Right atrium auricular region (tissue), 2 donors: Measurements from ENCODE around the gene APOL5. TPM values are rescaled to one million over a fixed set of nuclear protein-coding genes. Genes with fewer than 3 reads are reported as not detected.

Source experiments
- DNase-seq: peaks from one replicate; pipeline ENCODE4 v3.0.0-alpha.2; 2019; ENCODE audit warnings: low spot score
- H3K27ac ChIP-seq, 2 donors: fragments of 200-600 bp; sonication (generic); 1 replicate in 1 of 2; 2 replicates in 1 of 2; pipeline ENCODE4 v1.5.1; 2016 to 2019
- H3K27me3 ChIP-seq, 2 donors: fragments of 200-600 bp; sonication (generic); one replicate each; pipeline versions ENCODE4 v1.5.1 to v1.6.0; 2017 to 2019
- H3K36me3 ChIP-seq: fragments of 200-600 bp; sonication (generic); one replicate; pipeline ENCODE4 v1.5.1; 2016
- H3K4me1 ChIP-seq, 2 donors: fragments of 200-600 bp; sonication (generic); one replicate each; pipeline versions ENCODE4 v1.5.1 to v1.6.0; 2017 to 2019
- H3K4me3 ChIP-seq, 2 donors: fragments of 200-600 bp; sonication (generic); 1 replicate in 1 of 2; 2 replicates in 1 of 2; pipeline ENCODE4 v1.5.1; 2017 to 2019; ENCODE audit warnings: mild to moderate bottlenecking in 1 of 2, moderate library complexity in 1 of 2
- H3K9me3 ChIP-seq, 2 donors: fragments of 200-600 bp; sonication (generic); one replicate each; pipeline ENCODE4 v1.5.1; 2019
- total RNA-seq, 2 donors: library from RNA; depleted of rRNA; stranded (reverse); fragments of >200 nt; gene quantifications; one replicate each; pipeline ENCODE4 v1.1.0, GENCODE V29; 2016
- TF ChIP-seq, protein P1 (sequence below), 2 donors: fragments of 200-600 bp; sonication (generic); IDR thresholded peaks; one replicate each; pipeline ENCODE4 v1.5.1; 2019; ENCODE audit warnings: antibody characterized with exemption in 2 of 2

Gene APOL5
- total RNA-seq, 2 donors from 2014 or later = 0.74 TPM; not detected in 1

GRCh38 chr22:35754761-35755160, 37.1 kb downstream of the APOL5 start:
- Histone ChIP-seq H3K9me3 (no peaks in the 10 kb centered on the region), H3K4me1 (peaks cover 0 to 14% of the 10 kb centered on the region in 2 donors), H3K36me3 (peaks cover 14% of the 10 kb centered on the region), H3K27ac (no peak overlapping the region), H3K27me3 (no peaks in the 10 kb centered on the region), H3K4me3 (no peak overlapping the region)
- TF ChIP-seq, protein P1, sequence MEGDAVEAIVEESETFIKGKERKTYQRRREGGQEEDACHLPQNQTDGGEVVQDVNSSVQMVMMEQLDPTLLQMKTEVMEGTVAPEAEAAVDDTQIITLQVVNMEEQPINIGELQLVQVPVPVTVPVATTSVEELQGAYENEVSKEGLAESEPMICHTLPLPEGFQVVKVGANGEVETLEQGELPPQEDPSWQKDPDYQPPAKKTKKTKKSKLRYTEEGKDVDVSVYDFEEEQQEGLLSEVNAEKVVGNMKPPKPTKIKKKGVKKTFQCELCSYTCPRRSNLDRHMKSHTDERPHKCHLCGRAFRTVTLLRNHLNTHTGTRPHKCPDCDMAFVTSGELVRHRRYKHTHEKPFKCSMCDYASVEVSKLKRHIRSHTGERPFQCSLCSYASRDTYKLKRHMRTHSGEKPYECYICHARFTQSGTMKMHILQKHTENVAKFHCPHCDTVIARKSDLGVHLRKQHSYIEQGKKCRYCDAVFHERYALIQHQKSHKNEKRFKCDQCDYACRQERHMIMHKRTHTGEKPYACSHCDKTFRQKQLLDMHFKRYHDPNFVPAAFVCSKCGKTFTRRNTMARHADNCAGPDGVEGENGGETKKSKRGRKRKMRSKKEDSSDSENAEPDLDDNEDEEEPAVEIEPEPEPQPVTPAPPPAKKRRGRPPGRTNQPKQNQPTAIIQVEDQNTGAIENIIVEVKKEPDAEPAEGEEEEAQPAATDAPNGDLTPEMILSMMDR (IDR thresholded peaks at IDR 0.05) = no peak
- no peak for DNase-seq

DNA sequence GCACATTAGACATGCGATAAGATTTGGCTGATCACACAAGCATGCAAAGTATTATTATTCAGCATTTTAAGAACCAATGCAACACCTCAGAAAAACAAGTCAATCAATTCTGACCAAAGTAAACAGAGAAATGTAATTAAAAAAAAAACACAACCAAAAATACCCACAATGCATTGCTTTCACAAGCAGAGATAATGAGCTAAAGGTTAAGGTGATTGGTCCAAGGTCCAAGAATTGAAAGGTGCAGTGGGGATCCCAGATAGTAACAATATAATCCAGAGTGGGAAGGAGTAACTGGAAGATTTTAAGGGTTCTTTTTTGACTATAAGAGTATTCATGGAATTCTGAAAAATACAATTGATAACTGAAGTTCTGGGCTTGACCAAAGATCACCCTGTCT, 39.0 kb downstream of the APOL5 start:
- TF ChIP-seq, protein P1 (IDR thresholded peaks at IDR 0.05) = no peak
- peaks cover 19% of the 10 kb centered on the region for H3K36me3 ChIP-seq
- peaks cover 0 to 14% of the 10 kb centered on the region in 2 donors for H3K4me1 ChIP-seq
- no peak overlapping the region for H3K4me3 ChIP-seq
- H3K9me3 ChIP-seq = no peaks in the 10 kb centered on the region
- H3K27ac ChIP-seq = no peak overlapping the region
- no peaks in the 10 kb centered on the region for H3K27me3 ChIP-seq
- DNase-seq = no peak

DNA sequence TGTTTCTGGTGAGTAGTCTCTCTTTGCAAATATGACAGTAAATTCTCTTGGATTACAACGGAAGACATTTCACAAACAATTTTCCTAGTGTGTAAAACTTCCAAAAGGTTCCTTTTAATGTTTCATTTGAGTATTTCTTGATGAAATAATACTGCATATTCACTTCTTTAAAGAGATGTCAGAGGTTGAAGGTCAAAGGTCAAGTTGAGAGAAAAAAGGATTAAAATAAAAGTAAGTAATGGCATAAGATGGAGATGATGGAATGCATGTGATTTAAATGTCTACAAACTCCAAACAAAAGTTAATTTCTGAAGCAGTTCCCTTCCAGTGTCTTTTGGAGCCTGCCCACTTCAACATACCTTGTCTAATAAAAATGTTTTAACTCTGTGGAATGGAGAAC, 40.7 kb downstream of the APOL5 start:
- Histone ChIP-seq H3K4me3 (no peak overlapping the region), H3K4me1 (no peaks in the 10 kb centered on the region), H3K27me3 (no peaks in the 10 kb centered on the region), H3K27ac (no peak overlapping the region), H3K9me3 (no peaks in the 10 kb centered on the region), H3K36me3 (peaks cover 19% of the 10 kb centered on the region)
- DNase-seq = no peak
- TF ChIP-seq, protein P1 (IDR thresholded peaks at IDR 0.05) = no peak

GRCh38 chr22:35761037-35761436, 43.4 kb downstream of the APOL5 start:
- Histone ChIP-seq H3K27me3 (no peaks in the 10 kb centered on the region), H3K4me1 (no peaks in the 10 kb centered on the region), H3K36me3 (peaks cover 14% of the 10 kb centered on the region), H3K4me3 (no peak overlapping the region), H3K9me3 (no peaks in the 10 kb centered on the region), H3K27ac (no peak overlapping the region)
- TF ChIP-seq, protein P1 (IDR thresholded peaks at IDR 0.05) = peak in 1 of 2 donors; percentile 51
- no peak for DNase-seq

- Histone ChIP-seq H3K27ac (peak overlapping the region in 1 of 2 donors; percentile 62), H3K4me3 (peak overlapping the region; percentile 8 to 20), H3K27me3 (no peaks in the 10 kb centered on the region), H3K9me3 (no peaks in the 10 kb centered on the region), H3K36me3 (no peaks in the 10 kb centered on the region), H3K4me1 (peaks cover 0 to 3% of the 10 kb centered on the region in 2 donors)
- DNase-seq = no peak
- TF ChIP-seq, protein P1 (IDR thresholded peaks at IDR 0.05) = no peak
Measured at GRCh38 chr22:35766654-35767580, 49.2 kb downstream of the APOL5 start.
